ENCODE data around the gene FRMPD2. TPM values are rescaled to one million over a fixed set of nuclear protein-coding genes. Genes with fewer than 3 reads are reported as not detected.

FRMPD2 gene
- polyA plus RNA-seq, 1 donor from 2014 or later = 0.14 TPM

DNA sequence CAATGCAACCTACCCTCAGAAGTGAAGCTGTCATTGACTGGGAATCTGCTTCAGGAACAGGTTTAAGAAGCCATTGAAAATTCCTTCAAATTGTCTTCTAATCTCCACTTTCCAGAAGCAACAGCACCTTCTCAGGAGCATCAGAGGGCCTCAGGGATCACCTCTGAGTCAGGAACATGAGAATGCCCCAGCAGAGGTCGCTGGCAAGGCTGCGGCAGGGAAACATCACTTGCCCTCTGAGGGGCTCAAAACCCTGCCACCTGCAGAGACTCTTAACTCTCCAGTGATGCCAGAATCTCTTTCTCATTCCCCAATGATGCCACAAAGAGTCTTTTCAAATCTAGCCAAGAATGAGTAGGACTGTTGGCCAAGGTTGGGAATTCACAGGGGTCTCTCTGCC lies 26.1 kb upstream of the FRMPD2 start:
- H3K79me2 ChIP-seq (replicated peaks; ENCODE audit: insufficient read depth, low read length) = no peaks in the 10 kb centered on the region
- no peaks in the 10 kb centered on the region for H3K9me3 ChIP-seq (ENCODE audit: low read length)
- H3K36me3 ChIP-seq (ENCODE audit: insufficient read depth, low read length) = no peaks in the 10 kb centered on the region
- no peaks in the 10 kb centered on the region for H4K20me1 ChIP-seq (ENCODE audit: insufficient read depth)
- no peaks in the 10 kb centered on the region for H3K9me2 ChIP-seq (ENCODE audit: insufficient read depth, low read length)
- H3K4me3 ChIP-seq (ENCODE audit: low read length) = no peak overlapping the region
- no peak overlapping the region for H3K27ac ChIP-seq (ENCODE audit: low read length)
- H2AFZ ChIP-seq (ENCODE audit: low read depth, low read length) = no peak overlapping the region
- H3K9ac ChIP-seq (ENCODE audit: low read length) = no peak overlapping the region
- H3K27me3 ChIP-seq (ENCODE audit: insufficient read depth, low read depth, low read length) = no peaks in the 10 kb centered on the region
- H3K4me2 ChIP-seq (ENCODE audit: low read length) = no peak overlapping the region
- TF ChIP-seq EP300 (conservative IDR thresholded peaks at IDR 0.05; ENCODE audit: poor library complexity, severe bottlenecking) (no peak), TAF1 (IDR thresholded peaks at IDR 0.05; ENCODE audit: low read depth) (no peak), CTCF (IDR thresholded peaks at IDR 0.05; ENCODE audit: poor library complexity, severe bottlenecking) (no peak), POLR2AphosphoS5 (IDR thresholded peaks at IDR 0.05) (no peak), SMC3 (conservative IDR thresholded peaks at IDR 0.05; ENCODE audit: poor library complexity) (no peak), EZH2 (IDR thresholded peaks at IDR 0.05; ENCODE audit: borderline replicate concordance, insufficient read depth, low read length, poor library complexity, severe bottlenecking) (no peak), RAD21 (conservative IDR thresholded peaks at IDR 0.05) (no peak), MXI1 (conservative IDR thresholded peaks at IDR 0.05; ENCODE audit: poor library complexity, severe bottlenecking) (no peak)
- TF ChIP-seq, protein P1, sequence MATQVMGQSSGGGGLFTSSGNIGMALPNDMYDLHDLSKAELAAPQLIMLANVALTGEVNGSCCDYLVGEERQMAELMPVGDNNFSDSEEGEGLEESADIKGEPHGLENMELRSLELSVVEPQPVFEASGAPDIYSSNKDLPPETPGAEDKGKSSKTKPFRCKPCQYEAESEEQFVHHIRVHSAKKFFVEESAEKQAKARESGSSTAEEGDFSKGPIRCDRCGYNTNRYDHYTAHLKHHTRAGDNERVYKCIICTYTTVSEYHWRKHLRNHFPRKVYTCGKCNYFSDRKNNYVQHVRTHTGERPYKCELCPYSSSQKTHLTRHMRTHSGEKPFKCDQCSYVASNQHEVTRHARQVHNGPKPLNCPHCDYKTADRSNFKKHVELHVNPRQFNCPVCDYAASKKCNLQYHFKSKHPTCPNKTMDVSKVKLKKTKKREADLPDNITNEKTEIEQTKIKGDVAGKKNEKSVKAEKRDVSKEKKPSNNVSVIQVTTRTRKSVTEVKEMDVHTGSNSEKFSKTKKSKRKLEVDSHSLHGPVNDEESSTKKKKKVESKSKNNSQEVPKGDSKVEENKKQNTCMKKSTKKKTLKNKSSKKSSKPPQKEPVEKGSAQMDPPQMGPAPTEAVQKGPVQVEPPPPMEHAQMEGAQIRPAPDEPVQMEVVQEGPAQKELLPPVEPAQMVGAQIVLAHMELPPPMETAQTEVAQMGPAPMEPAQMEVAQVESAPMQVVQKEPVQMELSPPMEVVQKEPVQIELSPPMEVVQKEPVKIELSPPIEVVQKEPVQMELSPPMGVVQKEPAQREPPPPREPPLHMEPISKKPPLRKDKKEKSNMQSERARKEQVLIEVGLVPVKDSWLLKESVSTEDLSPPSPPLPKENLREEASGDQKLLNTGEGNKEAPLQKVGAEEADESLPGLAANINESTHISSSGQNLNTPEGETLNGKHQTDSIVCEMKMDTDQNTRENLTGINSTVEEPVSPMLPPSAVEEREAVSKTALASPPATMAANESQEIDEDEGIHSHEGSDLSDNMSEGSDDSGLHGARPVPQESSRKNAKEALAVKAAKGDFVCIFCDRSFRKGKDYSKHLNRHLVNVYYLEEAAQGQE (IDR thresholded peaks at IDR 0.05; ENCODE audit: borderline replicate concordance) = no peak
- H3F3A ChIP-seq (ENCODE audit: insufficient read depth, low read length, poor library complexity, severe bottlenecking) = no peaks in the 10 kb centered on the region

DNA sequence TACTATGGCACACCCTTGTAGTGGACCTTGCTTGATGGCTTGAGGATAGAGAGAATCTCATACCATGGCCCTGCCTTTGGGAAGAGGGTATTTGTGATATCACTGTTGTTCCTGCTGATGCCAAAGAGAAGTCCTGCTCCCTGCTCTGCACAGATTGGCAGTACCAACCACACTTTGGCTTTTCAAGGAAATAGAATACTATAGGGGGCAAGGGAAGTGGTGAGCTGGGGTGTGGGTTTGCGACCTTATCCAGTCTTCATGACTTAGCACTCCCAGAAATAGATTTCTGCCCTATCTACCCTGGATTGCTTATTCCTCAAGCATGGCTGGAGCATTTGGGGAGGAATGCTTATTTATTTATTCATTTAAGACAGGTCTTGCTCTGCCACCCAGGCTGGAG lies 25.2 kb upstream of the FRMPD2 start:
- Histone ChIP-seq H3K79me2 (replicated peaks; ENCODE audit: insufficient read depth, low read length) (no peaks in the 10 kb centered on the region), H3K4me3 (ENCODE audit: low read length) (no peak overlapping the region), H4K20me1 (ENCODE audit: insufficient read depth) (no peaks in the 10 kb centered on the region), H3K9me2 (ENCODE audit: insufficient read depth, low read length) (no peaks in the 10 kb centered on the region), H3K27ac (ENCODE audit: low read length) (no peak overlapping the region), H3K36me3 (ENCODE audit: insufficient read depth, low read length) (no peaks in the 10 kb centered on the region), H3K9me3 (ENCODE audit: low read length) (no peaks in the 10 kb centered on the region), H2AFZ (ENCODE audit: low read depth, low read length) (no peak overlapping the region), H3F3A (ENCODE audit: insufficient read depth, low read length, poor library complexity, severe bottlenecking) (no peaks in the 10 kb centered on the region), H3K4me2 (ENCODE audit: low read length) (no peak overlapping the region), H3K27me3 (ENCODE audit: insufficient read depth, low read depth, low read length) (no peaks in the 10 kb centered on the region), H3K9ac (ENCODE audit: low read length) (no peak overlapping the region)
- TF ChIP-seq SMC3 (conservative IDR thresholded peaks at IDR 0.05; ENCODE audit: poor library complexity) = no peak
- no peak for TF ChIP-seq EP300 (conservative IDR thresholded peaks at IDR 0.05; ENCODE audit: poor library complexity, severe bottlenecking)
- no peak for TF ChIP-seq POLR2AphosphoS5 (IDR thresholded peaks at IDR 0.05)

DNA sequence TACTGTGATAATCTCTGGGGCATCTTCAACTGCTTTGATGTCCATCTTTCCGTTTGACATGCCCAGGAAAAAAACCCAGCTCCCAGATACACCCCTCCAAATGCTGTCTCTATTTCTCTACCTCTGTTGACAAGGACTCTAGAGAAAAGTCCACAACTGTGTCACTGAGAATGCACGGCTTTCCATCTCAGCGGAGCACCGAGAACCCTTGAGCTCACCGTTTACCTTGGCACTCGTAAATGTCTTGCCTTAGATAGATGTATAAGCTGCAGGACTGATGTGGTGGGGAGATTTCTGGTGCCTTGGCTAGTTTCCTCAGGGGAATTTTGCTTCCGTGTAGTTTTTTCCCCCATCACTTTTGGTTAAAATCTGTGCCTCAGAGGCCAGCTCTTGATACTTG lies 24.6 kb upstream of the FRMPD2 start:
- H3K27ac ChIP-seq (ENCODE audit: low read length) = no peak overlapping the region
- no peak overlapping the region for H3K4me2 ChIP-seq (ENCODE audit: low read length)
- H3K9me2 ChIP-seq (ENCODE audit: insufficient read depth, low read length) = no peaks in the 10 kb centered on the region
- H2AFZ ChIP-seq (ENCODE audit: low read depth, low read length) = no peak overlapping the region
- no peak overlapping the region for H3K9ac ChIP-seq (ENCODE audit: low read length)
- H3K9me3 ChIP-seq (ENCODE audit: low read length) = no peaks in the 10 kb centered on the region
- H3F3A ChIP-seq (ENCODE audit: insufficient read depth, low read length, poor library complexity, severe bottlenecking) = no peaks in the 10 kb centered on the region
- no peaks in the 10 kb centered on the region for H3K36me3 ChIP-seq (ENCODE audit: insufficient read depth, low read length)
- H4K20me1 ChIP-seq (ENCODE audit: insufficient read depth) = no peaks in the 10 kb centered on the region
- H3K27me3 ChIP-seq (ENCODE audit: insufficient read depth, low read depth, low read length) = no peaks in the 10 kb centered on the region
- H3K4me3 ChIP-seq (ENCODE audit: low read length) = no peak overlapping the region
- TF ChIP-seq EP300 (conservative IDR thresholded peaks at IDR 0.05; ENCODE audit: poor library complexity, severe bottlenecking) (no peak), TAF1 (IDR thresholded peaks at IDR 0.05; ENCODE audit: low read depth) (no peak), EZH2 (IDR thresholded peaks at IDR 0.05; ENCODE audit: borderline replicate concordance, insufficient read depth, low read length, poor library complexity, severe bottlenecking) (no peak), SMC3 (conservative IDR thresholded peaks at IDR 0.05; ENCODE audit: poor library complexity) (no peak), POLR2AphosphoS5 (IDR thresholded peaks at IDR 0.05) (no peak), RAD21 (conservative IDR thresholded peaks at IDR 0.05) (no peak), CTCF (IDR thresholded peaks at IDR 0.05; ENCODE audit: poor library complexity, severe bottlenecking) (no peak), MXI1 (conservative IDR thresholded peaks at IDR 0.05; ENCODE audit: poor library complexity, severe bottlenecking) (no peak)
- TF ChIP-seq, protein P1 (IDR thresholded peaks at IDR 0.05; ENCODE audit: borderline replicate concordance) = no peak
- H3K79me2 ChIP-seq (replicated peaks; ENCODE audit: insufficient read depth, low read length) = no peaks in the 10 kb centered on the region
